Measurements from ENCODE around the gene FOXJ1.

DNA sequence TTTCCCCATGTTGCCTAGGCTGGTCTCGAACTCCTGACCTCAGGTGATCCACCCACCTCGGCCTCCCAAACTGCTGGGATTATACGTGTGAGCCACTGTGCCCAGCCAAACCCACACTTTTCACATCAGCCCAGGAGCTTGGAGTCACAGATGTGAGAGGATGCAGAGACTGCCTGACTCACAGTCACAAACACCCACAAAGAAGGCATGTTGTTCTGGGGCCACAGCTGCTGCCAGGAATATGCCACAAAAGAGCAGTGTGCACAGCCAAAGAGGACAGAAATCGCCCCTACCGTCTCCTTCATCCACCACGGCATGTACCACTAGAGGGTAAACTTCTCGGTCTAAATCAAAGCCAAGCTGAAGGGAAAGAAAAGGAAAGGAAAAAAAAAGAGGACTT is 25.1 kb upstream of the FOXJ1 start:
- TF ChIP-seq CTCF (IDR thresholded peaks at IDR 0.05), result no peak
- no peak for TF ChIP-seq POLR2A (IDR thresholded peaks at IDR 0.05)
- no peak for TF ChIP-seq EP300 (IDR thresholded peaks at IDR 0.05)

Measured in ovary (tissue), 3 donors.